ENCODE measurements around the gene TRIM74.
"Not testable (repeated sequence)": the region's sequence is repeated elsewhere in the genome, so short reads cannot be mapped to it uniquely, and the experiment has no call there.

TRIM74 gene

GRCh38 chr7:72968980-72969516 is at the start of gene TRIM74:
TSS of gene TRIM74 (minus strand) at chr7:72969466. CDS start at chr7:72966157, 3,309 bp downstream.
- H3K27me3 ChIP-seq (ENCODE audit: insufficient read depth, poor library complexity, severe bottlenecking); H3K9me3 ChIP-seq (ENCODE audit: severe bottlenecking); H3K4me1 ChIP-seq (ENCODE audit: insufficient read depth, poor library complexity, severe bottlenecking); H3K27ac ChIP-seq (ENCODE audit: poor library complexity, severe bottlenecking); H3K4me3 ChIP-seq (ENCODE audit: severe bottlenecking); H3K36me3 ChIP-seq (ENCODE audit: low read depth): not testable (repeated sequence)
- DNase-seq (ENCODE audit: low spot score) (peak; percentile 14), ATAC-seq (ENCODE audit: low read depth) (peak; percentile 34)

GRCh38 chr7:73006491-73006890 is 37.2 kb upstream of the TRIM74 start:
- H3K9me3 ChIP-seq (ENCODE audit: severe bottlenecking); H3K4me3 ChIP-seq (ENCODE audit: severe bottlenecking); DNase-seq (ENCODE audit: low spot score); H3K27me3 ChIP-seq (ENCODE audit: insufficient read depth, poor library complexity, severe bottlenecking); H3K4me1 ChIP-seq (ENCODE audit: insufficient read depth, poor library complexity, severe bottlenecking); H3K36me3 ChIP-seq (ENCODE audit: low read depth); ATAC-seq (ENCODE audit: low read depth): not testable (repeated sequence)
- H3K27ac ChIP-seq (ENCODE audit: poor library complexity, severe bottlenecking) = peak overlapping the region; percentile 68

GRCh38 chr7:73005693-73006447 is 36.6 kb upstream of the TRIM74 start:
- DNase-seq (ENCODE audit: low spot score) = peak; percentile 87
- H3K27me3 ChIP-seq (ENCODE audit: insufficient read depth, poor library complexity, severe bottlenecking); H3K4me1 ChIP-seq (ENCODE audit: insufficient read depth, poor library complexity, severe bottlenecking); H3K9me3 ChIP-seq (ENCODE audit: severe bottlenecking); H3K36me3 ChIP-seq (ENCODE audit: low read depth): not testable (repeated sequence)
- Histone ChIP-seq H3K27ac (ENCODE audit: poor library complexity, severe bottlenecking) (peak overlapping the region; percentile 68), H3K4me3 (ENCODE audit: severe bottlenecking) (peak overlapping the region; percentile 45)
- peak; percentile 86 for ATAC-seq (ENCODE audit: low read depth)

GRCh38 chr7:73005356-73005692 is 36.1 kb upstream of the TRIM74 start:
- ATAC-seq (ENCODE audit: low read depth) (peak; percentile 87), DNase-seq (ENCODE audit: low spot score) (peak; percentile 64)
- not testable (repeated sequence) for H3K27me3 ChIP-seq (ENCODE audit: insufficient read depth, poor library complexity, severe bottlenecking); H3K36me3 ChIP-seq (ENCODE audit: low read depth); H3K9me3 ChIP-seq (ENCODE audit: severe bottlenecking); H3K4me1 ChIP-seq (ENCODE audit: insufficient read depth, poor library complexity, severe bottlenecking)
- peak overlapping the region; percentile 68 for H3K27ac ChIP-seq (ENCODE audit: poor library complexity, severe bottlenecking)
- peak overlapping the region; percentile 45 for H3K4me3 ChIP-seq (ENCODE audit: severe bottlenecking)

GRCh38 chr7:72997887-72998468 is 28.7 kb upstream of the TRIM74 start:
- not testable (repeated sequence) for ATAC-seq (ENCODE audit: low read depth); H3K9me3 ChIP-seq (ENCODE audit: severe bottlenecking); H3K36me3 ChIP-seq (ENCODE audit: low read depth); H3K27me3 ChIP-seq (ENCODE audit: insufficient read depth, poor library complexity, severe bottlenecking); H3K4me1 ChIP-seq (ENCODE audit: insufficient read depth, poor library complexity, severe bottlenecking); H3K4me3 ChIP-seq (ENCODE audit: severe bottlenecking); DNase-seq (ENCODE audit: low spot score); H3K27ac ChIP-seq (ENCODE audit: poor library complexity, severe bottlenecking)

- H3K4me3 ChIP-seq (ENCODE audit: severe bottlenecking); H3K36me3 ChIP-seq (ENCODE audit: low read depth); H3K4me1 ChIP-seq (ENCODE audit: insufficient read depth, poor library complexity, severe bottlenecking); H3K9me3 ChIP-seq (ENCODE audit: severe bottlenecking); H3K27ac ChIP-seq (ENCODE audit: poor library complexity, severe bottlenecking); H3K27me3 ChIP-seq (ENCODE audit: insufficient read depth, poor library complexity, severe bottlenecking); DNase-seq (ENCODE audit: low spot score); ATAC-seq (ENCODE audit: low read depth): not testable (repeated sequence)
Observed at GRCh38 chr7:72997447-72997846, 28.2 kb upstream of the TRIM74 start.

- not testable (repeated sequence) for DNase-seq (ENCODE audit: low spot score); H3K4me3 ChIP-seq (ENCODE audit: severe bottlenecking); ATAC-seq (ENCODE audit: low read depth); H3K27ac ChIP-seq (ENCODE audit: poor library complexity, severe bottlenecking); H3K36me3 ChIP-seq (ENCODE audit: low read depth); H3K4me1 ChIP-seq (ENCODE audit: insufficient read depth, poor library complexity, severe bottlenecking); H3K27me3 ChIP-seq (ENCODE audit: insufficient read depth, poor library complexity, severe bottlenecking); H3K9me3 ChIP-seq (ENCODE audit: severe bottlenecking)
Observed at GRCh38 chr7:72995484-72995883, 26.2 kb upstream of the TRIM74 start.

GRCh38 chr7:72990146-72990913 is 21.1 kb upstream of the TRIM74 start:
- H3K4me1 ChIP-seq (ENCODE audit: insufficient read depth, poor library complexity, severe bottlenecking); H3K27me3 ChIP-seq (ENCODE audit: insufficient read depth, poor library complexity, severe bottlenecking); H3K27ac ChIP-seq (ENCODE audit: poor library complexity, severe bottlenecking); H3K36me3 ChIP-seq (ENCODE audit: low read depth); H3K9me3 ChIP-seq (ENCODE audit: severe bottlenecking); H3K4me3 ChIP-seq (ENCODE audit: severe bottlenecking): not testable (repeated sequence)
- ATAC-seq (ENCODE audit: low read depth) = peak; percentile 66
- DNase-seq (ENCODE audit: low spot score) = peak; percentile 38

GRCh38 chr7:72982084-72982483 is 12.8 kb upstream of the TRIM74 start:
- ATAC-seq (ENCODE audit: low read depth); H3K9me3 ChIP-seq (ENCODE audit: severe bottlenecking); H3K36me3 ChIP-seq (ENCODE audit: low read depth); H3K27me3 ChIP-seq (ENCODE audit: insufficient read depth, poor library complexity, severe bottlenecking); H3K27ac ChIP-seq (ENCODE audit: poor library complexity, severe bottlenecking); H3K4me3 ChIP-seq (ENCODE audit: severe bottlenecking); DNase-seq (ENCODE audit: low spot score); H3K4me1 ChIP-seq (ENCODE audit: insufficient read depth, poor library complexity, severe bottlenecking): not testable (repeated sequence)

- not testable (repeated sequence) for H3K27me3 ChIP-seq (ENCODE audit: insufficient read depth, poor library complexity, severe bottlenecking); H3K4me1 ChIP-seq (ENCODE audit: insufficient read depth, poor library complexity, severe bottlenecking); H3K4me3 ChIP-seq (ENCODE audit: severe bottlenecking); H3K36me3 ChIP-seq (ENCODE audit: low read depth); H3K9me3 ChIP-seq (ENCODE audit: severe bottlenecking); DNase-seq (ENCODE audit: low spot score); ATAC-seq (ENCODE audit: low read depth); H3K27ac ChIP-seq (ENCODE audit: poor library complexity, severe bottlenecking)
Observed at GRCh38 chr7:72980382-72980781, 11.1 kb upstream of the TRIM74 start.

GRCh38 chr7:72976434-72976833 is 7.2 kb upstream of the TRIM74 start:
- not testable (repeated sequence) for DNase-seq (ENCODE audit: low spot score); H3K9me3 ChIP-seq (ENCODE audit: severe bottlenecking); ATAC-seq (ENCODE audit: low read depth); H3K27ac ChIP-seq (ENCODE audit: poor library complexity, severe bottlenecking); H3K36me3 ChIP-seq (ENCODE audit: low read depth); H3K4me1 ChIP-seq (ENCODE audit: insufficient read depth, poor library complexity, severe bottlenecking); H3K27me3 ChIP-seq (ENCODE audit: insufficient read depth, poor library complexity, severe bottlenecking); H3K4me3 ChIP-seq (ENCODE audit: severe bottlenecking)

Data from RWPE2 (cell line).